Heart left ventricle (tissue), 16 donors: ENCODE results near the gene CSTF1. TPM values are rescaled to one million over a fixed set of nuclear protein-coding genes. Genes with fewer than 3 reads are reported as not detected.
A peak's percentile ranks its signal among the peaks of the same experiment; 100 is the strongest.

Experiments used
- ATAC-seq, 4 donors: fragments of 200-7000 bp; cut with Tn5 transposase; one replicate each; pipeline ENCODE4 v1.9.1; 2020 to 2022; ENCODE audit warnings: moderate library complexity in 4 of 4, mild to moderate bottlenecking in 3 of 4, moderate number of reproducible peaks in 1 of 4
- DNase-seq, 5 donors: peaks; one replicate each; pipeline ENCODE4 v3.0.0-alpha.2; 2020
- H3K27ac ChIP-seq, 12 donors: fragments of 200-600 bp; sonication (generic) in 4 of 12; one replicate each; pipeline versions ENCODE4 v1.5.0 to v1.8.0; 2016 to 2022; ENCODE audit warnings: mild to moderate bottlenecking in 2 of 12
- H3K27me3 ChIP-seq, 9 donors: fragments of 200-600 bp; sonication (generic) in 2 of 9; one replicate each; pipeline versions ENCODE4 v1.5.1 to v1.8.0; 2016 to 2022; ENCODE audit warnings: mild to moderate bottlenecking in 3 of 9
- H3K36me3 ChIP-seq, 9 donors: fragments of 200-600 bp; sonication (generic) in 2 of 9; one replicate each; pipeline versions ENCODE4 v1.5.0 to v1.8.0; 2018 to 2022; ENCODE audit warnings: mild to moderate bottlenecking in 2 of 9
- H3K4me1 ChIP-seq, 12 donors: fragments of 200-600 bp; sonication (generic) in 4 of 12; one replicate each; pipeline versions ENCODE4 v1.5.0 to v1.8.0; 2016 to 2022; ENCODE audit warnings: mild to moderate bottlenecking in 3 of 12
- H3K4me3 ChIP-seq, 12 donors: fragments of 200-600 bp; sonication (generic) in 4 of 12; one replicate each; pipeline versions ENCODE4 v1.5.0 to v1.8.0; 2017 to 2022; ENCODE audit warnings: mild to moderate bottlenecking in 9 of 12, moderate library complexity in 4 of 12
- H3K9me3 ChIP-seq, 12 donors: fragments of 200-600 bp; sonication (generic) in 4 of 12; one replicate each; pipeline versions ENCODE4 v1.5.0 to v1.8.0; 2016 to 2022; ENCODE audit warnings: mild to moderate bottlenecking in 1 of 12
- CTCF ChIP-seq, 12 donors: fragments of 200-600 bp; sonication (generic) in 4 of 12; IDR thresholded peaks; one replicate each; pipeline versions ENCODE4 v1.5.0 to v1.8.0; 2018 to 2022; ENCODE audit warnings: antibody characterized with exemption in 12 of 12, mild to moderate bottlenecking in 5 of 12
- POLR2A ChIP-seq, 2 donors: fragments of 450-650 bp; IDR thresholded peaks; one replicate each; pipeline ENCODE4 v1.6.1; 2017; ENCODE audit warnings: antibody characterized with exemption in 2 of 2, mild to moderate bottlenecking in 2 of 2, moderate library complexity in 2 of 2
- WGBS, 4 donors: extraction: QIAGEN DNeasy Blood & Tissue Kit in 2 of 4; methylation state at CpG; one replicate each; pipeline versions ENCODE4 v1.1.5 to v1.1.7; 2013 to 2018; 5-methylcytosine and 5-hydroxymethylcytosine counted together
- intact Hi-C, 10 donors: fragments of 100-400 bp; cut with DNase I; formaldehyde crosslinking; loops; one replicate each; pipeline versions ENCODE4 v1.11.1 to v1.14.2; 2022
- polyA plus RNA-seq, 2 donors: library from polyadenylated mRNA; stranded (reverse); fragments of 200-250 nt; gene quantifications; one replicate each; pipeline ENCODE4 v1.2.3, GENCODE V29; 2013
- total RNA-seq, 9 donors: library from RNA; depleted of rRNA in 2 of 9; stranded (reverse); fragments of >200 nt in 2 of 9; fragmentation: NEBNext Ultra II Directional in 3 of 9; extraction: Animal tissue kit (Norgen Biotek cat#: 25700) in 3 of 9; gene quantifications; one replicate each; pipeline versions ENCODE4 v1.1.0 to v1.2.4, GENCODE V29; 2016 to 2023
- donor health status: ischemic (EF 13 %, LVEDD 7.1; RV severe dilation, severe dysfunction).
- donor health status: healthy with polysubstance abuse.
- donor health status: DM: no; HTN: yes; CAD: no.
- donor health status: DM: no; HTN: no; CAD: no.
- donor health status: ischemic (EF 25% LVEDD 6.9; RV normal size, moderate dysfunction).
- donor health status: ischemic (EF 25% LVEDD 5.7; RV mildly dilated, moderate dysfunction).
- donor health status: healthy.
- donor health status: DM: yes; HTN: yes; CAD: no.
- donor health status: ischemic (EF 35%, LVEDD 5.7; RV mildly dilated, moderate dysfunction).
- donor health status: nonischemic (EF 11% LVEDD 7.7; RV severe dilation, severe dysfunction).
- donor health status: DM: yes; HTN: yes; CAD: no.
- donor health status: PGD.
- donor health status: ischemic (EF 29% LVEDD 5.4; RV normal size, mild dysfunction).
- donor health status: nonischemic (EF 23%, LVEDD 6.1; RV moderate dilation, normal function).

The CSTF1 gene
- total and polyA plus RNA-seq, 11 donors, result 4.2 to 27.3 (median 21.4) TPM

DNA sequence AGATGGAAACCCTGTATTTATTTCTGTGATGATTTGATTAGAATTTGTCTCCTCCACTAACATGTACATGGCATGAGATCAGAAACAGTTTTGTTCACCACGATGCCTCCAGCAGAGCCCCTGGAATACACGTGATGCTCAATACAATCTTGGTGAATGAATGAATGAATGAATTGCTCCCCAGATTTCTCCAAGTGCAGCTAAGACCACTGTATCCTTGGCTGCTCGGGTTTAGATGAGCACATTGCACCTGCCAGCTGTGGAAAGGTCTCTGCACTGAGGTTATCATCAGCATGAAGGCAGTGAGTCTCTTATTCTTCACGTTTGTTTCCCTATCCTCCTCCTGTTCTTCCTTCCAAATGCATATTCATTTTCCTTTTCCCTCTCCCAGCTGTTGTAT is 37.5 kb downstream of the CSTF1 start:
- intact Hi-C loops, result no loop called here
- 48 to 60% (median 50%) methylated on average over 4 of the region's 4 CpGs for WGBS, 4 donors
- H3K4me1 ChIP-seq, result peaks cover 0 to 57% (median 1%) of the 10 kb centered on the region in 12 donors
- H3K27ac ChIP-seq, result peak overlapping the region in 2 of 12 donors; percentile 10 to 18
- no peaks in the 10 kb centered on the region for H3K9me3 ChIP-seq
- no peaks in the 10 kb centered on the region for H3K36me3 ChIP-seq
- no peak for ATAC-seq
- H3K4me3 ChIP-seq, result no peak overlapping the region
- DNase-seq, result no peak
- H3K27me3 ChIP-seq, result peaks cover 0 to 14% (median 0%) of the 10 kb centered on the region in 9 donors
- TF ChIP-seq POLR2A (IDR thresholded peaks at IDR 0.05), result no peak
- no peak for TF ChIP-seq CTCF (IDR thresholded peaks at IDR 0.05)

DNA sequence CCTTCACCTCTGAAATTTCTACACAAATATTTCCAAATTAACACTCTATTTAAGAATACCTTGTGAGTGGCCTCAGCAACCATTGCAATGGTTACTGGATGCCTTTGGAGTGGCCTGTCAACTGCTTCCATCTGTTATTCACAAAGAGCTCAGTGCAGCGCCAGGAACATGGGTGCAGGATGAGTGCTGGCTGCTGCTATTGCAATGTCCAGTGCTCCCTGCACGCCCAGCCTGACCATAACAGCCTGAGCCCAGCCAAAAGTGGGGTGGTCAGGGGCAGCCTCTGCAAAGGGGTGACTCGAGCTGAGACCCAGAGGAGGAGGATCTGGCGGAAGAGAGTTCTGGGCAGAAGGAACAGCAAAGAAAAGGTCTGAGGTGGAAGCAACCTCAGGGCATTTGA is 38.0 kb downstream of the CSTF1 start:
- intact Hi-C loops, result no loop called here
- Histone ChIP-seq H3K36me3 (no peaks in the 10 kb centered on the region), H3K4me3 (no peak overlapping the region), H3K27me3 (peaks cover 0 to 14% (median 0%) of the 10 kb centered on the region in 9 donors), H3K27ac (peak overlapping the region in 1 of 12 donors; percentile 10), H3K9me3 (no peaks in the 10 kb centered on the region), H3K4me1 (peaks cover 0 to 61% (median 1%) of the 10 kb centered on the region in 12 donors)
- ATAC-seq, result peak in 1 of 4 donors; percentile 45
- WGBS, 4 donors, result 54 to 63% (median 58%) methylated on average over 4 of the region's 4 CpGs
- TF ChIP-seq CTCF (IDR thresholded peaks at IDR 0.05) (no peak), POLR2A (IDR thresholded peaks at IDR 0.05) (no peak)
- no peak for DNase-seq

DNA sequence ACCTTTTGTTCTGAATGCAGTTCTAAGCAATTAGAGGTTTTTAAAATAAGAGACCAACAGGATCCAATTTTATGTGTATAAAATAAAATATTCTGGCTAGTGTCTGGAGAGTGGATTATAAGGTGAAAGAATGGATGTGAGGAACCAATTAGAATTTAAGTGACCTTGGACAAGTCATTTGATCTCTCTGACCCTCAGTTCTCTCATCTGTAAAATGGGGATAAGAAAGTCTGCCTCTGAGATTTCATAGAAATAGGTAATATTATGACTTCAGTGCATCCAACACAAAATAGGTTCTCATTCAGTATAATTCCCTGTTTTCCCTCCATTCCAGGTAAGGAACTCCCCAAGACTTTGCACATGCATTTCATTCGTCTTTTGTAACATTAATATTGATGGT is 38.5 kb downstream of the CSTF1 start:
- Histone ChIP-seq H3K27me3 (peaks cover 0 to 14% (median 0%) of the 10 kb centered on the region in 9 donors), H3K27ac (no peak overlapping the region), H3K4me1 (peaks cover 0 to 61% (median 1%) of the 10 kb centered on the region in 12 donors), H3K4me3 (no peak overlapping the region), H3K36me3 (no peaks in the 10 kb centered on the region), H3K9me3 (no peaks in the 10 kb centered on the region)
- TF ChIP-seq POLR2A (IDR thresholded peaks at IDR 0.05) (no peak), CTCF (IDR thresholded peaks at IDR 0.05) (no peak)
- intact Hi-C loops, result no loop called here
- WGBS, 4 donors, result 78 to 93% (median 86%) methylated on average over 1 of the region's 1 CpG
- DNase-seq (no peak), ATAC-seq (no peak)

DNA sequence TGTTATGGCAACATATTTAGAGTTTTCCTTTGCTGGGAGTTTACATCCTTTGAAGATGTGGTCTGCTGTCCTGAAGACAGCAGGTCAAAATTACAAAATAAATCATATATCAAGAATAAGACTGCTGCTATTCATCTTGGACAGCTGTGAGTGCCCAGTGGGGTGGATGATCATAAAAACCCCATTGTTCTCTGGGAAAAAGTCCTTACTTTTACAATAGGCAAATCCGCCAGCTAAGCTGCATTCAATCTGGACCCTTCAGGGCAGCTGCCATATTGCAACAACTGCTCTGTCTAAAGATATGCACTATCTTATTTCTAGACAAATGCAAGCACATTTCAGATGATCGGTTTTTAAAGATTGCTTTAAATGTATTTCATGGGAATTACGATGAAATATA is 39.0 kb downstream of the CSTF1 start:
- no peak for ATAC-seq
- no peak for DNase-seq
- WGBS, 4 donors, result 81 to 86% (median 85%) methylated on average over 3 of the region's 3 CpGs

More for the DNA sequence above, 39.0 kb downstream of the CSTF1 start:
- Histone ChIP-seq H3K9me3 (no peaks in the 10 kb centered on the region), H3K27me3 (peaks cover 0 to 14% (median 0%) of the 10 kb centered on the region in 9 donors), H3K4me3 (no peak overlapping the region), H3K27ac (no peak overlapping the region), H3K36me3 (no peaks in the 10 kb centered on the region), H3K4me1 (peaks cover 0 to 61% (median 1%) of the 10 kb centered on the region in 12 donors)
- intact Hi-C loops, result no loop called here
- TF ChIP-seq CTCF (IDR thresholded peaks at IDR 0.05) (no peak), POLR2A (IDR thresholded peaks at IDR 0.05) (no peak)
